Measurements from ENCODE around the gene PSMB3.

PSMB3 gene

GRCh38 chr17:38750044-38750311, 2.6 kb upstream of the PSMB3 start:
- peak overlapping the region; percentile 92 for H3K27ac ChIP-seq
- TF ChIP-seq CTCF (conservative IDR thresholded peaks at IDR 0.05): no peak

- H3K27ac ChIP-seq: peak overlapping the region; percentile 92
- no peak for TF ChIP-seq CTCF (conservative IDR thresholded peaks at IDR 0.05)
These were observed 2.0 kb upstream of the PSMB3 start for GRCh38 chr17:38750312-38751121.

GRCh38 chr17:38751144-38751807, 1.3 kb upstream of the PSMB3 start:
- H3K27ac ChIP-seq: peak overlapping the region; percentile 92
- TF ChIP-seq CTCF (conservative IDR thresholded peaks at IDR 0.05): no peak

GRCh38 chr17:38751808-38752307, 683 bp upstream of the PSMB3 start:
- TF ChIP-seq CTCF (conservative IDR thresholded peaks at IDR 0.05): no peak
- peak overlapping the region; percentile 92 for H3K27ac ChIP-seq

- TF ChIP-seq CTCF (conservative IDR thresholded peaks at IDR 0.05): no peak
- peak overlapping the region; percentile 92 for H3K27ac ChIP-seq
These were observed 548 bp downstream of the PSMB3 start for GRCh38 chr17:38753071-38753506.

GRCh38 chr17:38761612-38762011, 9.1 kb downstream of the PSMB3 start:
- TF ChIP-seq CTCF (conservative IDR thresholded peaks at IDR 0.05): peak; percentile 42
- H3K27ac ChIP-seq: no peak overlapping the region

GRCh38 chr17:38762231-38762630, 9.7 kb downstream of the PSMB3 start:
- H3K27ac ChIP-seq: no peak overlapping the region
- no peak for TF ChIP-seq CTCF (conservative IDR thresholded peaks at IDR 0.05)
